Activated naive CD4-positive, alpha-beta T cell treated with anti-CD3 and anti-CD28 coated beads, Interleukin-2, amount 10 ng/mL, durations not matched to agents 5 hours and 36 hours (primary cell): ENCODE results near the gene BCLAF1. TPM values are rescaled to one million over a fixed set of nuclear protein-coding genes. Genes with fewer than 3 reads are reported as not detected.

Experiments used
- total RNA-seq, 2 experiments: library from RNA; stranded (reverse); gene quantifications; one replicate each; pipeline ENCODE4 v1.2.3, GENCODE V29; 2021

Gene BCLAF1
- total RNA-seq, result 100 to 1,000 TPM; 135 to 138 TPM

GRCh38 chr6:136289579-136290409 lies at the start of gene BCLAF1:
TSS of gene BCLAF1 (minus strand) at chr6:136289846. CDS start at chr6:136279866, 9,980 bp downstream.

GRCh38 chr6:136249811-136250685 lies 39.6 kb downstream of the BCLAF1 start, which contains the start of gene MTFR2:
TSS of gene MTFR2 (minus strand) at chr6:136250311. CDS start at chr6:136249099, 1,212 bp downstream.

Other genes with a start within 250 kb of the BCLAF1 start
- 10 to 100 TPM; 12.7 to 15.2 TPM for gene MTFR2, start 39.5 kb downstream of the BCLAF1 start, total RNA-seq